CD14-positive monocyte (primary cell): ENCODE results near the gene UBL4B. TPM values are rescaled to one million over a fixed set of nuclear protein-coding genes. Genes with fewer than 3 reads are reported as not detected.

ENCODE experiments used
- DNase-seq, 3 donors: peaks; one replicate each; pipeline ENCODE4 v3.0.0-alpha.2; 2011 to 2022
- H2AFZ ChIP-seq: 2 replicates; pipeline ENCODE4 v1.6.0; 2012; ENCODE audit warnings: mild to moderate bottlenecking, low read depth, low read length, inconsistent platforms; ENCODE audit not compliant: insufficient read depth, poor library complexity, severe bottlenecking
- H3K27ac ChIP-seq, 2 donors: 1 replicate in 1 of 2; 2 replicates in 1 of 2; pipeline ENCODE4 v1.5.1; 2012 to 2013; ENCODE audit warnings: low read length in 2 of 2, control low read depth in 1 of 2, inconsistent platforms in 1 of 2, low read depth in 1 of 2, mild to moderate bottlenecking in 1 of 2
- H3K27me3 ChIP-seq, 2 donors: one replicate each; pipeline versions ENCODE4 v1.6.0 to v1.6.1; 2011 to 2013; ENCODE audit warnings: low read length in 2 of 2; ENCODE audit not compliant: control insufficient read depth in 2 of 2, insufficient read depth in 2 of 2
- H3K36me3 ChIP-seq, 2 donors: replicated peaks in 1 of 2; 1 replicate in 1 of 2; 2 replicates in 1 of 2; pipeline versions ENCODE4 v1.5.1 to v1.6.1; 2012 to 2013; ENCODE audit warnings: low read length in 2 of 2, control low read depth in 1 of 2, inconsistent platforms in 1 of 2, mild to moderate bottlenecking in 1 of 2; ENCODE audit not compliant: insufficient read depth in 2 of 2, control insufficient read depth in 1 of 2
- H3K4me1 ChIP-seq, 2 donors: 1 replicate in 1 of 2; 2 replicates in 1 of 2; pipeline versions ENCODE4 v1.5.1 to v1.6.1; 2012 to 2013; ENCODE audit warnings: low read length in 2 of 2, control low read depth in 1 of 2, inconsistent platforms in 1 of 2, mild to moderate bottlenecking in 1 of 2, moderate library complexity in 1 of 2; ENCODE audit not compliant: insufficient read depth in 2 of 2, control insufficient read depth in 1 of 2
- H3K4me2 ChIP-seq: replicated peaks from 2 replicates; pipeline ENCODE3; 2012; ENCODE audit warnings: low read length, moderate library complexity, mild to moderate bottlenecking; ENCODE audit not compliant: poor library complexity, severe bottlenecking; ENCODE audit errors: extremely low read depth
- H3K4me3 ChIP-seq, 3 experiments: fragments of 200-600 bp in 1 of 3; sonication (generic) in 1 of 3; replicated peaks in 1 of 3; 1 replicate in 2 of 3; 2 replicates in 1 of 3; pipeline ENCODE4 v1.5.1; 2011 to 2013; ENCODE audit warnings: low read length in 3 of 3, mild to moderate bottlenecking in 3 of 3, control low read depth in 2 of 3, low read depth in 2 of 3, inconsistent platforms in 1 of 3, moderate library complexity in 1 of 3
- H3K79me2 ChIP-seq: 2 replicates; pipeline ENCODE4 v1.6.0; 2012; ENCODE audit warnings: mild to moderate bottlenecking, control low read depth, inconsistent platforms, low read length, moderate library complexity; ENCODE audit not compliant: insufficient read depth
- H3K9ac ChIP-seq: 2 replicates; pipeline ENCODE4 v1.6.0; 2017; ENCODE audit warnings: low read length, mild to moderate bottlenecking; ENCODE audit not compliant: insufficient read depth, poor library complexity, severe bottlenecking
- H3K9me3 ChIP-seq, 2 donors: replicated peaks in 1 of 2; 1 replicate in 1 of 2; 2 replicates in 1 of 2; pipeline versions ENCODE4 v1.5.1 to v1.6.1; 2012 to 2013; ENCODE audit warnings: low read length in 2 of 2, control low read depth in 1 of 2; ENCODE audit not compliant: control insufficient read depth in 1 of 2, insufficient read depth in 1 of 2
- H4K20me1 ChIP-seq: 2 replicates; pipeline ENCODE4 v1.6.0; 2012; ENCODE audit warnings: mild to moderate bottlenecking, low read length, control low read depth, moderate library complexity; ENCODE audit not compliant: insufficient read depth
- H3K27ac Mint-ChIP-seq, 7 donors: one replicate each; pipeline ENCODE4 v1.8.0; 2020; ENCODE audit warnings: mild to moderate bottlenecking in 7 of 7, mixed read lengths in 7 of 7, moderate library complexity in 6 of 7, inconsistent platforms in 2 of 7
- H3K27me3 Mint-ChIP-seq, 3 donors: one replicate each; pipeline ENCODE4 v1.8.0; 2021 to 2022; ENCODE audit warnings: low read depth in 3 of 3, mild to moderate bottlenecking in 3 of 3, mixed read lengths in 3 of 3, moderate library complexity in 3 of 3, inconsistent platforms in 1 of 3
- H3K36me3 Mint-ChIP-seq, 2 donors: one replicate each; pipeline ENCODE4 v1.8.0; 2020; ENCODE audit warnings: mixed read lengths in 2 of 2, inconsistent platforms in 1 of 2, mild to moderate bottlenecking in 1 of 2
- H3K4me1 Mint-ChIP-seq: one replicate; pipeline ENCODE4 v1.8.0; 2020; ENCODE audit warnings: mild to moderate bottlenecking, mixed read lengths
- H3K4me3 Mint-ChIP-seq, 2 donors: one replicate each; pipeline ENCODE4 v1.8.0; 2020; ENCODE audit warnings: mild to moderate bottlenecking in 2 of 2, mixed read lengths in 2 of 2, moderate library complexity in 1 of 2
- H3K9me3 Mint-ChIP-seq, 7 donors: one replicate each; pipeline ENCODE4 v1.8.0; 2020 to 2022; ENCODE audit warnings: mixed read lengths in 7 of 7, mild to moderate bottlenecking in 6 of 7, moderate library complexity in 6 of 7, inconsistent platforms in 2 of 7
- WGBS: methylation state at CpG from one replicate; pipeline ENCODE4 v1.1.5; 2013; ENCODE audit warnings: missing lambda C conversion rate; ENCODE audit not compliant: insufficient coverage; 5-methylcytosine and 5-hydroxymethylcytosine counted together
- intact Hi-C, 2 donors: fragments of 100-400 bp; cut with micrococcal nuclease; formaldehyde crosslinking; loops; one replicate each; pipeline versions ENCODE4 v1.15.0 to v1.15.1; 2023
- polyA plus RNA-seq, 3 donors: library from polyadenylated mRNA; depleted of rRNA in 1 of 3; unstranded in 2 of 3; stranded (reverse) in 1 of 3; fragments of 300-500 nt in 2 of 3; fragments of >200 nt in 1 of 3; fragmentation: Illumina TruSeq in 2 of 3; gene quantifications; 1 replicate in 2 of 3; 2 replicates in 1 of 3; pipeline ENCODE4 v1.2.3, GENCODE V29; 2012 to 2021
- TF ChIP-seq, protein P1 (sequence below): fragments of 200-600 bp; IDR thresholded peaks from one replicate; pipeline ENCODE4 v1.8.0; 2022; ENCODE audit warnings: antibody characterized with exemption, mild to moderate bottlenecking

UBL4B gene
- polyA plus RNA-seq, 3 donors = not detected

DNA sequence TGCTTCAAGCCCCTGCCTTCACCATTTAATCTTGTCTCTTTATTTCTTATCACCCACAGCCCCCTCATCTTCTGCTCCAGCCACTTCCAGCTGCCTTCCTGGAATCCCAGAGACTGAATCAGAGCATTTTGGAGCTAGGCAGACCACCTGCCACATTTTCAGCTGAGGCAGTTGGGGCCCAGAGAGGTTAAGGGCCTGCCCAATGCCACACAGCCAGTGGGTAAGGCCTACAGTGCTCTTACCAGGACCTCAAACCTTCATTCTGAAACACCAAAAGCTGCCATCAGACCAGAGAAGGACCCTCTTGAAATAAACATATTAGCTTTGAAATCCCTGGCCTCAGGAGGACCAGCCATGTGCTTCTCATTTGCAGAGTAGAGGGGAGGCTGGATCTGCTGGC is 20.4 kb downstream of the UBL4B start:
- Mint-ChIP-seq H3K4me3 (peak overlapping the region in 1 of 2 donors; percentile 10), H3K9me3 (peaks cover 0 to 7% (median 2%) of the 10 kb centered on the region in 7 donors), H3K4me1 (peaks cover 2% of the 10 kb centered on the region), H3K27me3 (peaks cover 54 to 70% (median 67%) of the 10 kb centered on the region in 3 donors), H3K27ac (peak overlapping the region in 1 of 7 donors; percentile 15), H3K36me3 (no peaks in the 10 kb centered on the region)
- Histone ChIP-seq H3K27me3 (peaks cover 12 to 53% of the 10 kb centered on the region in 2 donors), H3K4me1 (no peaks in the 10 kb centered on the region), H3K9ac (no peak overlapping the region), H3K4me3 (no peak overlapping the region), H3K9me3 (no peaks in the 10 kb centered on the region), H3K79me2 (no peaks in the 10 kb centered on the region), H3K4me2 (no peak overlapping the region), H4K20me1 (no peaks in the 10 kb centered on the region), H3K27ac (no peak overlapping the region), H2AFZ (no peak overlapping the region), H3K36me3 (no peaks in the 10 kb centered on the region)
- intact Hi-C loops = no loop called here
- no peak for DNase-seq
- TF ChIP-seq, protein P1, sequence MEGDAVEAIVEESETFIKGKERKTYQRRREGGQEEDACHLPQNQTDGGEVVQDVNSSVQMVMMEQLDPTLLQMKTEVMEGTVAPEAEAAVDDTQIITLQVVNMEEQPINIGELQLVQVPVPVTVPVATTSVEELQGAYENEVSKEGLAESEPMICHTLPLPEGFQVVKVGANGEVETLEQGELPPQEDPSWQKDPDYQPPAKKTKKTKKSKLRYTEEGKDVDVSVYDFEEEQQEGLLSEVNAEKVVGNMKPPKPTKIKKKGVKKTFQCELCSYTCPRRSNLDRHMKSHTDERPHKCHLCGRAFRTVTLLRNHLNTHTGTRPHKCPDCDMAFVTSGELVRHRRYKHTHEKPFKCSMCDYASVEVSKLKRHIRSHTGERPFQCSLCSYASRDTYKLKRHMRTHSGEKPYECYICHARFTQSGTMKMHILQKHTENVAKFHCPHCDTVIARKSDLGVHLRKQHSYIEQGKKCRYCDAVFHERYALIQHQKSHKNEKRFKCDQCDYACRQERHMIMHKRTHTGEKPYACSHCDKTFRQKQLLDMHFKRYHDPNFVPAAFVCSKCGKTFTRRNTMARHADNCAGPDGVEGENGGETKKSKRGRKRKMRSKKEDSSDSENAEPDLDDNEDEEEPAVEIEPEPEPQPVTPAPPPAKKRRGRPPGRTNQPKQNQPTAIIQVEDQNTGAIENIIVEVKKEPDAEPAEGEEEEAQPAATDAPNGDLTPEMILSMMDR = no peak

DNA sequence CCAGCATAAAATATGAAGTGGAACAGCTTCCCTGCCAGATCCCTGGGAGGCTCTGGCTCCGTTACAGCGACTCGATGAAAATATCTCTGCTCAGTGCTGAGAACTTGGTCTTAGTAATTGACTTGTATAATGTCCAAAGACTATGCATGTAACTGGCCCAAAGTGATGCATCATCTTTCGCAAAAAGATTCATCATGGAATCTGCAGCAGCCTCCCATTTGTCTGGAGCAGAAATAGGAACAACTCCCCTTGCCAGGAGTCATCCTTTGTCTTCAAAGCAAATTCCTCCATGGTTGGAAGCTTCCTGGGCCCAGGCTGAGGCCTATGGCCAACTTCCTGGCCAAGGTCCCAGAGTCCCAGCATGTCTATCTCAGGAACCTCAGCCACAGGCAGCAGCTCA is 21.2 kb downstream of the UBL4B start:
- no peaks in the 10 kb centered on the region for H3K9me3 ChIP-seq
- TF ChIP-seq, protein P1 = no peak
- intact Hi-C loops = no loop called here
- no peak for DNase-seq
- no peak overlapping the region for H3K4me2 ChIP-seq
- no peak overlapping the region for H3K9ac ChIP-seq
- peaks cover 2% of the 10 kb centered on the region for H3K4me1 Mint-ChIP-seq
- H3K36me3 ChIP-seq = no peaks in the 10 kb centered on the region
- H3K27ac ChIP-seq = no peak overlapping the region
- H2AFZ ChIP-seq = no peak overlapping the region
- H4K20me1 ChIP-seq = no peaks in the 10 kb centered on the region
- peaks cover 52 to 69% (median 69%) of the 10 kb centered on the region in 3 donors for H3K27me3 Mint-ChIP-seq
- no peaks in the 10 kb centered on the region for H3K79me2 ChIP-seq
- H3K9me3 Mint-ChIP-seq = peaks cover 0 to 5% (median 2%) of the 10 kb centered on the region in 7 donors
- WGBS = 90% methylated on average over 1 of the region's 4 CpGs
- H3K36me3 Mint-ChIP-seq = no peaks in the 10 kb centered on the region
- no peaks in the 10 kb centered on the region for H3K4me1 ChIP-seq
- no peak overlapping the region for H3K4me3 ChIP-seq
- no peak overlapping the region for H3K4me3 Mint-ChIP-seq
- no peak overlapping the region for H3K27ac Mint-ChIP-seq
- H3K27me3 ChIP-seq = peaks cover 16 to 51% of the 10 kb centered on the region in 2 donors
